ENCODE measurements around the gene MZT1. TPM values are rescaled to one million over a fixed set of nuclear protein-coding genes. Genes with fewer than 3 reads are reported as not detected.

MZT1 gene
- total and polyA plus RNA-seq, 10 of the 15 experiments (the other 5 are each of a cell fraction or from before 2014, with no cell fraction given): 16.2 to 47.6 (median 25.4) TPM

- TF ChIP-seq MLLT1 (IDR thresholded peaks at IDR 0.05) (no peak), STAT1 (conservative IDR thresholded peaks at IDR 0.05) (no peak), MXI1 (IDR thresholded peaks at IDR 0.05; ENCODE audit: low read depth, low read length) (peak; percentile 63; the same call in 1 of the 2 replicates), KAT2A (conservative IDR thresholded peaks at IDR 0.05; ENCODE audit: control insufficient read depth, low read depth, low read length) (no peak), BHLHE40 (IDR thresholded peaks at IDR 0.05; ENCODE audit: borderline replicate concordance in 1 of 2, low read depth in 2 of 2, low read length in 1 of 2) (peak; percentile 71 to 85), IKZF1 (conservative IDR thresholded peaks at IDR 0.05) (peak; percentile 63; the same call in 1 of the 2 replicates), SIN3A (IDR thresholded peaks at IDR 0.05; ENCODE audit: low read depth, low read length) (no peak), IRF5 (IDR thresholded peaks at IDR 0.05; ENCODE audit: borderline replicate concordance) (no peak), NKRF (conservative IDR thresholded peaks at IDR 0.05) (no peak), ZBTB33 (IDR thresholded peaks at IDR 0.05) (no peak), EED (IDR thresholded peaks at IDR 0.05; ENCODE audit: low read depth) (no peak), KLF5 (IDR thresholded peaks at IDR 0.05; ENCODE audit: partially characterized antibody) (no peak)
- TF ChIP-seq, protein P1, sequence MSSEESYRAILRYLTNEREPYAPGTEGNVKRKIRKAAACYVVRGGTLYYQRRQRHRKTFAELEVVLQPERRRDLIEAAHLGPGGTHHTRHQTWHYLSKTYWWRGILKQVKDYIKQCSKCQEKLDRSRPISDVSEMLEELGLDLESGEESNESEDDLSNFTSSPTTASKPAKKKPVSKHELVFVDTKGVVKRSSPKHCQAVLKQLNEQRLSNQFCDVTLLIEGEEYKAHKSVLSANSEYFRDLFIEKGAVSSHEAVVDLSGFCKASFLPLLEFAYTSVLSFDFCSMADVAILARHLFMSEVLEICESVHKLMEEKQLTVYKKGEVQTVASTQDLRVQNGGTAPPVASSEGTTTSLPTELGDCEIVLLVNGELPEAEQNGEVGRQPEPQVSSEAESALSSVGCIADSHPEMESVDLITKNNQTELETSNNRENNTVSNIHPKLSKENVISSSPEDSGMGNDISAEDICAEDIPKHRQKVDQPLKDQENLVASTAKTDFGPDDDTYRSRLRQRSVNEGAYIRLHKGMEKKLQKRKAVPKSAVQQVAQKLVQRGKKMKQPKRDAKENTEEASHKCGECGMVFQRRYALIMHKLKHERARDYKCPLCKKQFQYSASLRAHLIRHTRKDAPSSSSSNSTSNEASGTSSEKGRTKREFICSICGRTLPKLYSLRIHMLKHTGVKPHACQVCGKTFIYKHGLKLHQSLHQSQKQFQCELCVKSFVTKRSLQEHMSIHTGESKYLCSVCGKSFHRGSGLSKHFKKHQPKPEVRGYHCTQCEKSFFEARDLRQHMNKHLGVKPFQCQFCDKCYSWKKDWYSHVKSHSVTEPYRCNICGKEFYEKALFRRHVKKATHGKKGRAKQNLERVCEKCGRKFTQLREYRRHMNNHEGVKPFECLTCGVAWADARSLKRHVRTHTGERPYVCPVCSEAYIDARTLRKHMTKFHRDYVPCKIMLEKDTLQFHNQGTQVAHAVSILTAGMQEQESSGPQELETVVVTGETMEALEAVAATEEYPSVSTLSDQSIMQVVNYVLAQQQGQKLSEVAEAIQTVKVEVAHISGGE (CRISPR knock-in tag; IDR thresholded peaks at IDR 0.05): no peak
- TF ChIP-seq, protein P2, sequence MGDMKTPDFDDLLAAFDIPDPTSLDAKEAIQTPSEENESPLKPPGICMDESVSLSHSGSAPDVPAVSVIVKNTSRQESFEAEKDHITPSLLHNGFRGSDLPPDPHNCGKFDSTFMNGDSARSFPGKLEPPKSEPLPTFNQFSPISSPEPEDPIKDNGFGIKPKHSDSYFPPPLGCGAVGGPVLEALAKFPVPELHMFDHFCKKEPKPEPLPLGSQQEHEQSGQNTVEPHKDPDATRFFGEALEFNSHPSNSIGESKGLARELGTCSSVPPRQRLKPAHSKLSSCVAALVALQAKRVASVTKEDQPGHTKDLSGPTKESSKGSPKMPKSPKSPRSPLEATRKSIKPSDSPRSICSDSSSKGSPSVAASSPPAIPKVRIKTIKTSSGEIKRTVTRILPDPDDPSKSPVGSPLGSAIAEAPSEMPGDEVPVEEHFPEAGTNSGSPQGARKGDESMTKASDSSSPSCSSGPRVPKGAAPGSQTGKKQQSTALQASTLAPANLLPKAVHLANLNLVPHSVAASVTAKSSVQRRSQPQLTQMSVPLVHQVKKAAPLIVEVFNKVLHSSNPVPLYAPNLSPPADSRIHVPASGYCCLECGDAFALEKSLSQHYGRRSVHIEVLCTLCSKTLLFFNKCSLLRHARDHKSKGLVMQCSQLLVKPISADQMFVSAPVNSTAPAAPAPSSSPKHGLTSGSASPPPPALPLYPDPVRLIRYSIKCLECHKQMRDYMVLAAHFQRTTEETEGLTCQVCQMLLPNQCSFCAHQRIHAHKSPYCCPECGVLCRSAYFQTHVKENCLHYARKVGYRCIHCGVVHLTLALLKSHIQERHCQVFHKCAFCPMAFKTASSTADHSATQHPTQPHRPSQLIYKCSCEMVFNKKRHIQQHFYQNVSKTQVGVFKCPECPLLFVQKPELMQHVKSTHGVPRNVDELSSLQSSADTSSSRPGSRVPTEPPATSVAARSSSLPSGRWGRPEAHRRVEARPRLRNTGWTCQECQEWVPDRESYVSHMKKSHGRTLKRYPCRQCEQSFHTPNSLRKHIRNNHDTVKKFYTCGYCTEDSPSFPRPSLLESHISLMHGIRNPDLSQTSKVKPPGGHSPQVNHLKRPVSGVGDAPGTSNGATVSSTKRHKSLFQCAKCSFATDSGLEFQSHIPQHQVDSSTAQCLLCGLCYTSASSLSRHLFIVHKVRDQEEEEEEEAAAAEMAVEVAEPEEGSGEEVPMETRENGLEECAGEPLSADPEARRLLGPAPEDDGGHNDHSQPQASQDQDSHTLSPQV (IDR thresholded peaks at IDR 0.05): no peak
These were observed 558 bp downstream of the MZT1 start (continued) for GRCh38 chr13:72726726-72727416.

Data from GM12878 (cell line).